Measurements from ENCODE around the gene COL3A1. TPM values are rescaled to one million over a fixed set of nuclear protein-coding genes. Genes with fewer than 3 reads are reported as not detected.

Gene COL3A1
- total and polyA plus RNA-seq, 2 experiments from 2014 or later, result 0.17 to 0.31 TPM

GRCh38 chr2:189047171-189047888 lies 73.2 kb downstream of the COL3A1 start:
- H3K27me3 ChIP-seq (ENCODE audit: insufficient read depth), result no peaks in the 10 kb centered on the region
- H2AFZ ChIP-seq, result no peak overlapping the region
- TF ChIP-seq, protein P1, sequence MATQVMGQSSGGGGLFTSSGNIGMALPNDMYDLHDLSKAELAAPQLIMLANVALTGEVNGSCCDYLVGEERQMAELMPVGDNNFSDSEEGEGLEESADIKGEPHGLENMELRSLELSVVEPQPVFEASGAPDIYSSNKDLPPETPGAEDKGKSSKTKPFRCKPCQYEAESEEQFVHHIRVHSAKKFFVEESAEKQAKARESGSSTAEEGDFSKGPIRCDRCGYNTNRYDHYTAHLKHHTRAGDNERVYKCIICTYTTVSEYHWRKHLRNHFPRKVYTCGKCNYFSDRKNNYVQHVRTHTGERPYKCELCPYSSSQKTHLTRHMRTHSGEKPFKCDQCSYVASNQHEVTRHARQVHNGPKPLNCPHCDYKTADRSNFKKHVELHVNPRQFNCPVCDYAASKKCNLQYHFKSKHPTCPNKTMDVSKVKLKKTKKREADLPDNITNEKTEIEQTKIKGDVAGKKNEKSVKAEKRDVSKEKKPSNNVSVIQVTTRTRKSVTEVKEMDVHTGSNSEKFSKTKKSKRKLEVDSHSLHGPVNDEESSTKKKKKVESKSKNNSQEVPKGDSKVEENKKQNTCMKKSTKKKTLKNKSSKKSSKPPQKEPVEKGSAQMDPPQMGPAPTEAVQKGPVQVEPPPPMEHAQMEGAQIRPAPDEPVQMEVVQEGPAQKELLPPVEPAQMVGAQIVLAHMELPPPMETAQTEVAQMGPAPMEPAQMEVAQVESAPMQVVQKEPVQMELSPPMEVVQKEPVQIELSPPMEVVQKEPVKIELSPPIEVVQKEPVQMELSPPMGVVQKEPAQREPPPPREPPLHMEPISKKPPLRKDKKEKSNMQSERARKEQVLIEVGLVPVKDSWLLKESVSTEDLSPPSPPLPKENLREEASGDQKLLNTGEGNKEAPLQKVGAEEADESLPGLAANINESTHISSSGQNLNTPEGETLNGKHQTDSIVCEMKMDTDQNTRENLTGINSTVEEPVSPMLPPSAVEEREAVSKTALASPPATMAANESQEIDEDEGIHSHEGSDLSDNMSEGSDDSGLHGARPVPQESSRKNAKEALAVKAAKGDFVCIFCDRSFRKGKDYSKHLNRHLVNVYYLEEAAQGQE (IDR thresholded peaks at IDR 0.05; ENCODE audit: unreplicated experiment), result no peak
- TF ChIP-seq ZNF331 (CRISPR knock-in tag; IDR thresholded peaks at IDR 0.05; ENCODE audit: low read depth) (no peak), STAT1 (IDR thresholded peaks at IDR 0.05; ENCODE audit: unreplicated experiment) (no peak), CTCF (conservative IDR thresholded peaks at IDR 0.05; ENCODE audit: low read depth in 2 of 2) (no peak), CREB1 (CRISPR knock-in tag; IDR thresholded peaks at IDR 0.05; ENCODE audit: low read depth) (no peak), EZH2 (IDR thresholded peaks at IDR 0.05; ENCODE audit: low read depth, unreplicated experiment) (no peak), JUNB (IDR thresholded peaks at IDR 0.05; ENCODE audit: unreplicated experiment) (no peak), ETS1 (IDR thresholded peaks at IDR 0.05) (no peak), POLR2AphosphoS5 (IDR thresholded peaks at IDR 0.05; ENCODE audit: low read depth) (no peak), EZH2phosphoT487 (IDR thresholded peaks at IDR 0.05; ENCODE audit: unreplicated experiment) (no peak), ZNF462 (CRISPR knock-in tag; IDR thresholded peaks at IDR 0.05) (no peak), ZNF114 (CRISPR knock-in tag; IDR thresholded peaks at IDR 0.05) (no peak), NANOG (IDR thresholded peaks at IDR 0.05; ENCODE audit: borderline replicate concordance) (no peak)
- H3K4me2 ChIP-seq, result no peak overlapping the region
- no peak for ATAC-seq
- Mint-ChIP-seq H3K4me3 (no peak overlapping the region), H3K4me1 (peaks cover 4% of the 10 kb centered on the region; the same call in 2 of the 3 replicates), H3K36me3 (ENCODE audit: low read depth) (0 out of 3 replicates have a peak, but pooled peaks cover 3% of the 10 kb centered on the region), H3K27ac (peak overlapping the region; percentile 75; the same call in 1 of the 2 replicates), H3K27me3 (ENCODE audit: insufficient read depth, low read depth, poor library complexity) (no peaks in the 10 kb centered on the region), H3K9me3 (no peaks in the 10 kb centered on the region)
- no peaks in the 10 kb centered on the region for H4K20me1 ChIP-seq (replicated peaks; ENCODE audit: insufficient read depth)
- no peaks in the 10 kb centered on the region for H3K9me2 ChIP-seq (ENCODE audit: insufficient read depth)
- H3K4me3 ChIP-seq, result no peak overlapping the region
- no peaks in the 10 kb centered on the region for H3F3A ChIP-seq (replicated peaks; ENCODE audit: low read depth)
- H3K36me3 ChIP-seq (ENCODE audit: insufficient read depth), result no peaks in the 10 kb centered on the region
- H3K79me2 ChIP-seq (replicated peaks; ENCODE audit: insufficient read depth), result no peaks in the 10 kb centered on the region
- H3K4me1 ChIP-seq (ENCODE audit: insufficient read depth), result peaks cover 3% of the 10 kb centered on the region; the same call in 1 of the 2 replicates
- no peak overlapping the region for H3K27ac ChIP-seq (ENCODE audit: low read depth)
- no peak for DNase-seq (ENCODE audit: low spot score)
